GOT3 (cell line): ENCODE data around the gene VIM.
"Not testable (repeated sequence)": the region's sequence is repeated elsewhere in the genome, so short reads cannot be mapped to it uniquely, and the experiment has no call there.

Experiments used
- DNase-seq: peaks from one replicate; lab custom pipeline; 2025; ENCODE audit warnings: mixed read lengths; lab: John Stamatoyannopoulos, UW

Gene VIM

GRCh38 chr10:17256627-17257026 lies 28.6 kb downstream of the VIM start:
- DNase-seq: no peak

DNA sequence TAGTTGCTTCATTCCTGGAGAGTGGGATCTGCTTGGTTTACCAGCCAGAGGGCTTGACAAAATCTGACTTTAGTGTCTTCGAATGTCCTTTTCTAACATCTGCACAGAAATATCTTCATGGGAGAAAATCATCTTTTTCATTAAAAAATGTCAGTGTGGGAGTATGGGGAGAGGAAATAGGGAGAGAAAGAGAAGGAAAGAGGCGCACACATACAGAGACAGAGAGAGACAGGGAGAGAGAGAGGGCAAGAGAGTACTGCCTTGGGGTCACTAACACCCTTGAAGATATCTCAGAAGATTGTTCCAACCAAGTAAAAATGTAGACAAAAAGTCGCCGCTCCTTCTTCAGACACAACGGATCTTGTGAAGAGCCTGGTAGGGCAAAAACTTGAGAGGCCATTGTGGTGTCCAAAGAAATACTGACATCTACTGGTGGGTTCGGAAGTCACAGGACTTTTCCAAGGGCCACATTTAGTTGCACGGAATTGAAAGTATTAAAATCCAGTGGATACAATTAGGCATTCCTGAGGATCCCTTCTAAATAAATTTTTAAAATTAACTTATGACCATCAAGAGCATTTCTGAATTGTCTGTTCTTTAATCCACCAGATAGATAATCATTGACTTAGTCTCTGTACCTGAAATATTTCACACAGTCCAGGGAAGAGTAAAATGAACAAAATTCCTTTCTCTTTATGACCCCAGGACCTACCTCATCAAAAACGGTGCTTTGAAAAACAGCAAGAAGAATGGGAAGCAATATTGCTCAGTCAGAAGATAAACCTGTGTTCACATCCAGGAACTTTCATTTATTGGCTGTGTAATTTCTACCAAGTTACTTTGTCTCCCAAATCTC lies 29.7 kb downstream of the VIM start:
- DNase-seq: no peak

- no peak for DNase-seq
Observed at GRCh38 chr10:17262502-17262901, 34.5 kb downstream of the VIM start.

- DNase-seq: no peak
Observed at GRCh38 chr10:17263580-17263979, 35.5 kb downstream of the VIM start.

DNA sequence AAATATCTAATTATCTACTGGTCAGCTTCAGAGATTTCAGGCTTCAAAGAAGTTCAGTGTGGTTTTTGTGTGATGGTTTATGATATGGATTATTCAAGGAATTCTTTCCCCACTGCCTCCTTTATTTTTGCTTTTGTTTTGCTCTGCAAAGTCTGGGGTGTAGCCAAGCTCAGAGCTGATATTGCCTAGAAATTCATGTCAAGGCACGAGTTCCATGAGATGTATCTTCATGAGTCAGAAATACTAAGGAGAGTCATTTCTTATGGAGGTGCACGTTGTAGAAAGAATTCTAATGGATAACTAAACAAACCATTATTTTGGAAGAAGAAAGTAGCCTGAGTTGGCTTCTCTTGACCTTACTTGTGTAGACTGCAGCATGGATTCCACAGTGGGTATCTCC lies 37.4 kb downstream of the VIM start:
- no peak for DNase-seq

- not testable (repeated sequence) for DNase-seq
Observed at GRCh38 chr10:17266549-17266948, 38.5 kb downstream of the VIM start.

DNA sequence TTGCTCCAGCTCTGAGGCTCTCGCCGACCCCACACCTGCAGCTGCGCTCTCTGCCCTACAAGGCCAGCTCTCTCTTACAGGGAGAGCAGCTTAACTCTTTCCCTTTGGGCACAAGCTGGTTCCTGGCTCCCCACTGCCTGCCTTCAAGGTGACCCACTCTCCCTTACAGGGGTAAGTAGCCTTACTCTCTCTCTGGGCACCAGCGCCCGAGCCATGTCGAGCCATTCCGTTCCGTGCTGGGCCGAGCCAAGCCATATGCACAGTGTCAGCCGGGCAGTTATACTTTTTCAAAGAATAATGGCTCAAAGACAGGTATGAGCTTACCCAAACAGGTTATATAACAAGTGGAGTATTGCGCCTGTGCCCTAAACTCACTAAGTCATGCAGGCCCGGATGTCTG lies 44.6 kb downstream of the VIM start:
- DNase-seq: no peak

DNA sequence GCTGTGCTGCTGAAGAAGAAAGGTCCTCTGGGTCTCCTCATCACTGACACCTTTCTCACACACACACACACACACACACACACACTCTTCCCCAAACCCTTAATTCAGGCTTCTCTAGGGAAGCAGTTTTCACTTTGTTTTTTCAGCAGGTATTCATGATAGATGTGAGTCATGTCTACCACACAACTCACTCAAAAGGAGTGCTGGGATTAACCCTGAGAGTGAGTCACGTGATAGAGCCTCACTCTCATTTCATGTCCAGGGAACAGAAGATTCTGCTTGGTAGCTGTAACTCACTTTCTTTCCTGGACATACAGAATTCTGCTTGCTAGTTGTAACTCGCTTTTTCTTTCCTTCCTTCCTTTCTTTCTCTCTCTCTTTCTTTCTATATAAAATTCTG lies 45.4 kb downstream of the VIM start:
- DNase-seq: no peak

DNA sequence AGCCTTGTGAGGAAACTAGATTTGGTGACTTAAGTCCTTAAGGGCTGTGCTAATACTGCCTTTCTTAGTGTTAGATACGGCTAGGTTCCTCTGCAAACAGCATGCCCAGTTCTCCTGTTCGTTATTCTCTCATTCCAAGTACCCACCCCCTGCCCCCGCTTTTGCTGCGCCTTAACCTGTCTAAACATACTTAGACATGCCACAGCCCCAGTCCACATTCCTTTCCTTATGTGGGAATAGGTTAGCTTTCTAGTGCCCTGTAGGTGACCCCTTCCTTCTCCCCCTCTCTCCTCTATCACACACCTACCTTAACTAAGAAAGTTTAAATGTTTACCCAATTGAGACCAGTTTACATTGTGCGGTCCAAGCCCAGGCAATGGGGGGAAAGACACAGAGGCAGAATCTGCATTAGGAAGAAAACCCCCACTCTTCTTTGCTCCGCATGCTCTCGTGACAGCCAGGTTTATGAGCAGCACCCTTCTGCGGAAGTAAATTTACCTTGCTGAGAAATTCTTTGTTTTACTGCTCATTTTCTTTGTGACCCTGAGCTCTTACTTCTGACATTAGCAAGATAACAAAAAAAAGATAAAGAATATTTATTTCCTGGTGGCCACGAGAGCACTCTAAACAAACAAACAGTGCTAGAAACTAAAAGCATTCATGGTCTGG lies 48.8 kb downstream of the VIM start:
- no peak for DNase-seq

- no peak for DNase-seq
Observed at GRCh38 chr10:17278607-17279240, 50.7 kb downstream of the VIM start.

GRCh38 chr10:17282311-17282710 lies 54.3 kb downstream of the VIM start:
- no peak for DNase-seq

- DNase-seq: no peak
Observed at GRCh38 chr10:17286562-17287550, 58.8 kb downstream of the VIM start.
